MG63 (cell line): ENCODE measurements around the gene ACIN1. TPM values are rescaled to one million over a fixed set of nuclear protein-coding genes. Genes with fewer than 3 reads are reported as not detected.

Experiments used
- DNase-seq: peaks from one replicate; pipeline ENCODE4 v3.0.0-alpha.2; 2020
- H3K27me3 ChIP-seq: fragments of 250-450 bp; sonication (Bioruptor Pico); 2 replicates; pipeline ENCODE4 v1.5.1; 2020; ENCODE audit warnings: mild to moderate bottlenecking, moderate library complexity
- H3K36me3 ChIP-seq: fragments of 250-450 bp; sonication (Bioruptor Pico); 2 replicates; pipeline ENCODE4 v1.5.1; 2020; ENCODE audit warnings: mild to moderate bottlenecking, moderate library complexity
- H3K4me3 ChIP-seq: fragments of 250-450 bp; sonication (Bioruptor Pico); 2 replicates; pipeline ENCODE4 v1.5.1; 2020; ENCODE audit warnings: mild to moderate bottlenecking, moderate library complexity
- H3K9me3 ChIP-seq: fragments of 250-450 bp; sonication (Bioruptor Pico); 2 replicates; pipeline ENCODE4 v1.5.1; 2020; ENCODE audit warnings: mild to moderate bottlenecking, moderate library complexity
- total RNA-seq: library from RNA; depleted of rRNA; stranded (reverse); fragments of >200 nt; shearing (Covaris generic); gene quantifications from 2 replicates; pipeline ENCODE4 v1.2.3, GENCODE V29; 2014; ENCODE audit warnings: low replicate concordance

ACIN1 gene
- total RNA-seq, 1 experiment from 2014 or later: 52.2 TPM

DNA sequence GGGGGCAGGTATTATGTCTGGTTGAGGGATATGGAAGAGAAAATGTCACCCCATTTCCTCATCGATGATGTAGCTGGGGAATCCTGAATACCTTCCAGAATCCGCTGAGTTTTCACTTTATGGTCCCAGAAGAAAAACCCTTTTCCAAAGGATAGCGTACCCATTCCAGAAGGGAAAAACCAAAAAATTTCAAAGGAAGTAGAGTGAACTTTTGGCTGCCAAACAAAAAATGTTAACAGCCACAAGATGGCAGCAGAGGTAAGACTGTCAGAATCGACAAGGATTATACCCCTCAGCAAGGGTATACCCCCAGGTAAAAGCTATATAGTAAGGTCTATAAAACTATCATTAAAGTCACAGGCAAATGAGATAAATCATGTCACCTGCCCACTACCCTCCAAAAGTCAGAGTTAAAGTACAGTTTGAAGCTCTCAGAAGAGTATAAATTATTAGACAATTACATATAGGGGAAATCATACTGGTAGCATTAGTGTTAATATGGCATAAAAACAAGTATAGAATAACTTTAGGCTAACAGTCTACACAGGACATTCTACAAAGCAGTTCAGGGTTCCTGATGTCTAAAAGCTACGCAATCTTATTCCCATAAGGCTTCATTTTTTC lies 18.0 kb downstream of the ACIN1 start:
- no peak overlapping the region for H3K4me3 ChIP-seq
- peaks cover 67% of the 10 kb centered on the region for H3K36me3 ChIP-seq
- no peaks in the 10 kb centered on the region for H3K27me3 ChIP-seq
- no peaks in the 10 kb centered on the region for H3K9me3 ChIP-seq
- no peak for DNase-seq

DNA sequence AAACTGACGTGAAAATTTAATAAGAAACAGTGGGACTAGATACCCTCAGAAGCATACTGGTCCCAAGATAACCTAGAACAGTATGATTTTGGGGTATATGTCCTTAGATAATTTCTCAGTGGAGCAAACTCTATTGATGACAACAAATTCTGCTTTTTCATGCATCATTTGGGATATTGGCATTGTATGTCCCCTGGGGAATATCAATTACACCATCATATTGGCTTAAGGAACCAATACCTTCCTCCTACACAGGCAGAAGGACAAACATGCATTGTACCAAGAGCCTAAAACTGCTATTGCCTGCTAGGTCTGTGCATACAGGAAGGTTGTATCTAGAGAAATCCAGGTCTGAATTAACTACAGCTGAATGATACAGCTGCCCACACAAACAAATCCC lies 20.0 kb downstream of the ACIN1 start:
- H3K36me3 ChIP-seq: peaks cover 52% of the 10 kb centered on the region
- no peak overlapping the region for H3K4me3 ChIP-seq
- H3K9me3 ChIP-seq: no peaks in the 10 kb centered on the region
- no peaks in the 10 kb centered on the region for H3K27me3 ChIP-seq
- no peak for DNase-seq

DNA sequence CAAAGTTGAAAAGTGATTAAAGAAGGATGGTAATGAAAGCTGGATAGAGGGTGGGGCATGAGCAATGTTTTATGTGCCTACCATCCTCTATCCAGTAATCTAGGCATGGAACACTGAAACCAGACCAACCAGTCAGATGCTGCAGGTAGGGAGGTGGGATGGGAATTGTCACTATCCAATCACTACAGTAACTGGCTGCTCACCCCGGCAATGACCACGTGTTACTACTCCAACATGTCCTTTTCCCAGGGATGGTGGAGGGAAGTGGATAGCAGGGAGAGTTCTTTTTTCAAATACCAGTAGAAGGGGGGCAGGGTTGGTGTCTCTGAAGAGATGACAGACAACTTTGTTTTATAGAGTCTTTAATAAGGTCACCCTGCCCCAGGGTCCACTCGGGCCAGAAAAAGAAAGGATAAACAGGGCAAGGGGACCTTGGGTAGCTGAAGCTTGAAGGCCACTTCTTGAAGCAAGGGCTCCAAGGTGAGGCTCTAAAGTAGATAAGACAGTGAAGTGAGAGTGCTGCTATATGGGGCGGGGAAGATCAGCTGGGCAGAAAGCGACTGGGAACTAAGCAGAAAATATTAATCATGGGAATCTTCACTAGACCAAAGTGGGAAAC lies 22.9 kb downstream of the ACIN1 start:
- H3K4me3 ChIP-seq: peak overlapping the region; percentile 80
- no peaks in the 10 kb centered on the region for H3K9me3 ChIP-seq
- no peaks in the 10 kb centered on the region for H3K27me3 ChIP-seq
- DNase-seq: no peak
- H3K36me3 ChIP-seq: peaks cover 42% of the 10 kb centered on the region

DNA sequence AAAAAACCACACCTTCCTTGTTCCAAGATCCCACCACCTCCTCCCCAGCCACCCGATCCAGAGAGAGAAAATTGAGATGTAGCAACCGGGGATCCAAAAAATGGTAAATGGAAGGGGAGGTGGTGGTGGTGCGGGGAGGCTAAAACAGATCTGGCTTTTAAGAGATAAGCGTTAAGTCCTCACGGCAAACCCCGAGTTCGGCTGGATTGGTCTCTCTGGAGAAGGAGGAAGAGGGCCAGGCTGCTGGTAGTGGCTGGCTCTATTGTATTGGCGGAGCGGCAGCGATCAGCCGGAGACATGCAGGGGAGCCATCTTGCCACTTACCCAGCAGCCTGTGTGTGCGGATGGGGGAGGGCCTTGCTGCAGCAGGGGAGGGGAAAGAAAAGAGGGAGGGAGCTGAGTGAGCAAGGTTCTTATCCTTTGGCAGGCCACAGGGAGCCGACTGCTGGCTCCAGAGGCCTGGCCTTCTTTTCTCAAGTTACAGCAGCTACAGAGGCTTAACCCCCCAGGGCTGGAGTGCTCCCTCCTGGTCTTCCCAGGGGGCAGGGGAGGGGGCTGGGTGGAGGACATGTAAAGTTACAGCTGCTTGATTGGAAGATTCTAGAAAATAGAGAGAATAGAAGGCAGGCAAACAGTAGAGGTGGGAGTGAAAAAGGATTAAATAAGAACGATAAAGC lies 23.6 kb downstream of the ACIN1 start:
- no peaks in the 10 kb centered on the region for H3K27me3 ChIP-seq
- no peaks in the 10 kb centered on the region for H3K9me3 ChIP-seq
- DNase-seq: peak; percentile 87
- peak overlapping the region; percentile 80 for H3K4me3 ChIP-seq
- H3K36me3 ChIP-seq: peaks cover 42% of the 10 kb centered on the region

DNA sequence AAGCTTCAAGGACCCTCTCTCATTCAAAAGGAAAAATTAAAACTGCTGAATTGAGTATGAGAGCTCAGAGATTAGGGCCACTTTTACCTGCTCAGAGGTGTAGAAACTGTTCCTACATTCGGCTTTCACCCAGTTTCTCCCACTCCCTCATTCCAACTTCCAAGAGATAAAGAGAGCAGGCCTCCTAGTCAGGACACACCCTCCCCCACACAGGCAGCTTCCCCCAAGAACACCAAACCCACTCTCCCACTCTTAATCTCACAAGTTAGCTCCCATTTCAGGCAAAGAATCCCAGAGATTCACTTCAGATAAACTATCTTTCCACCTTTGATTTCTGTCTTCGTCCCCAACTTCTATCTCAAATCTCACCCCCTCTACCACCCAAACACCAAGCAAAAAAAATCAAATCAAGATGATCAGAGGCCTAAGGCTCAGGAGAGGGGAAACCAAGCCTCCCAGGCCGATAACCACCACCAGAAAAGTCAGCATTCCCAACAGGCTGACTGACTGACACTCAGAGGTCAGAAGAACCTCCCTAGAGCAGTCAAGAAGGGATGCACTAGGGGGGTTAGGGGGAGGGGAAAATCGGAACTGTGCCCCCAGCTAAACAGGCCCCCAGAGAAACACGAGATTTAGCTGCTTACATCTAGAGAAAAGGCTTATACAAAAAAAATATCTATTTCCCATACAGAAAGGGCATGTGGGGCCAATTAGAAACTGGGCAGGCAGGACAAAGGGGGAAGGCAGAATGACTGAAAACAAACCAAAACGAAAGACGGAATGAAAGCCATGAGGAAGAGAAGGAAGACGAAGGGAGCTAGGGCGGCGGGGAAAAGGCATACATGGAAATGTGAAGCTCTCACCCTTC lies 24.4 kb downstream of the ACIN1 start:
- H3K4me3 ChIP-seq: peak overlapping the region; percentile 80
- peaks cover 40% of the 10 kb centered on the region for H3K36me3 ChIP-seq
- no peaks in the 10 kb centered on the region for H3K27me3 ChIP-seq
- no peaks in the 10 kb centered on the region for H3K9me3 ChIP-seq
- DNase-seq: no peak

DNA sequence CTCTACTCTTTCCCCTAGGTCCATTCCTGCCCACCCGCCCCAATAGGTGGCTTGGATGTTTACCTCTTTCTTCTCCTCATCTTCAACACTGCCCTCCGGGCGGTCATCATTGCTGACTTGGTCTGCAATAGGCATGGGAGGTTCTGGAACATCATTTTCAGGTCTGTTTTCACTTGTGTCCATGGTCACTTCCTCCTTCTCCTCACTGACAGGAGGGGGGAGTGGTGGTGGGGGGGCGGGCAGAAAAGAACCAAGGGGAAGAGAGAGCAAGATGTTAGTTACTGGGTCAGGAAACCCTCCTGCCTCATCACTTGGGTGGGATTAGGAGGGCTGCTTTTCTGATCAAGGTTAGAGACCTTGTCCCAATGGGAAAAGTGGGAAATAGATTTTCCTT lies 25.5 kb downstream of the ACIN1 start:
- no peak for DNase-seq
- H3K4me3 ChIP-seq: no peak overlapping the region
- no peaks in the 10 kb centered on the region for H3K9me3 ChIP-seq
- H3K36me3 ChIP-seq: peaks cover 35% of the 10 kb centered on the region
- H3K27me3 ChIP-seq: no peaks in the 10 kb centered on the region

DNA sequence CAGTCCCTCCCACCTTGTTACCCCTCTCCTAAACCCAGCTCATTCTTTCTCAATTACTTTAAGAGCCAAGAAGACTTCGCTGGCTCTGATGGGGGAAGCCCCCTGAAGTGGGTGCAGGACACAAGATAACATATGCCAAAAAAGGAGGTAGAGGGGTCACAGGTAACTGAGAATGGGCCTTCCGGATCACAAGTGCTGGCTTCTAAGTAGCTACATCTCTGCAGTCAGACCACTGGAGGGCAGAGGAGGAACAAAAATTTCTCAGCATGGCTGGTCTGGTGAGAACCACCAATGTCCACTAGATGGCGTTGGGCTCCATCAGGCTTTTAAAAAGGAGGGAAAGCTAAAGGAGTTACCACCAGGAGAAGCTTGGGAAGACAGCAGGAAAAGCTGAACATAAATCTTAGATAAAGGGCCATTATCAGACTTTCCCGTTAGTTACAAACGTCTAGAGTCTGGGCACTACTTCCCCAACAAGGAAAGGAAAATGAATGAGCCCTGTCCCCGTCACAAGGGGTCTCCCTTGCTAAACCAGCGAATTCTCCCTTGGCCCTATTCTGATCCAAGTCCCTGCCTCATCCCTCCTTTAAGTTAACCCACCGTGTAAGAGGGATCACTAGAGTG lies 26.0 kb downstream of the ACIN1 start:
- peak; percentile 60 for DNase-seq
- Histone ChIP-seq H3K4me3 (no peak overlapping the region), H3K9me3 (no peaks in the 10 kb centered on the region), H3K27me3 (no peaks in the 10 kb centered on the region), H3K36me3 (peaks cover 40% of the 10 kb centered on the region)

DNA sequence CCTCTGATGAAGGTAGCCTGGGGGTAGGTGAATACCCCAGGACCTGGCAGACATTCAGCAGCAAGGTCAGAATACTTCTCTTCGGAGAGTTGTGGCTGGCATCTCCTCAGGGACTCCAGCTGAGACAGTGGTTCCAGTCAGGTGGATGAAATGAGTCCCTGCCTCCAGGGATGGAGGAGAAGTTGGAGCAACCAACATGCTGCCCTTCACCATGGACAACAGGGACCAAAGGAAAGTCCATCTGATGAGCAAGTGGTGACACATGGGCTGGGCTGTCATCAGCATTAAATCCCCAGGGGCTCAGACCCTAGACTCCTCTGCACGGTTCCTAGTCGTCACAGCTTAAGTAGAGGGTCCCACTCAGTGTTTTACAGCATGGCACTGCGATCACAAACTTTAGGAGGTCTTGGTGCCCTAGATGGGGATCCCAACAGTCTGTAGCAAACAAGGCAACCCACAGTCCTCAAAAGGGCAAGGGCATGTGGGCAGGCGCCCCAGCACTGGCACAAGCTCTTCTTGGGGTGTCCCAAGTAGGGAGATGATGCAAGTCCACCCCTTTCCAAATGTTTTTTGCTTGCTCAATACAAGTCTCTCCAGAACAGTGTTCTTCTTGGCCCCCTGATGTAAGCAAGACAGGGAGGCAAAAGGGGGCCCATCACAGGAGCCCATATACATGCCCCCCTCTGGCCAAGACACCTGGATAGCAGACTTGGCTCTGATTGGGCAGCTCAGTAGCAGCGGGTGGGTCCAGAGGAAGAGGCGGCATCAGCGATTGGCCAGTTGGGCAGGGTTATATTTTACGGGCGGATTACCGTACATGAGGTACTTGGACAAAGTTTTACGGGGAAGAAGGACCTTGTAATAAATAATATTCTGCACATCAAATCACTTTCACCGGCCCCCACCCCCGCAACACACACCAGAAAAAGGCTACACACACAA lies 26.8 kb downstream of the ACIN1 start:
- no peaks in the 10 kb centered on the region for H3K9me3 ChIP-seq
- H3K4me3 ChIP-seq: no peak overlapping the region
- no peak for DNase-seq
- H3K27me3 ChIP-seq: no peaks in the 10 kb centered on the region
- peaks cover 47% of the 10 kb centered on the region for H3K36me3 ChIP-seq

DNA sequence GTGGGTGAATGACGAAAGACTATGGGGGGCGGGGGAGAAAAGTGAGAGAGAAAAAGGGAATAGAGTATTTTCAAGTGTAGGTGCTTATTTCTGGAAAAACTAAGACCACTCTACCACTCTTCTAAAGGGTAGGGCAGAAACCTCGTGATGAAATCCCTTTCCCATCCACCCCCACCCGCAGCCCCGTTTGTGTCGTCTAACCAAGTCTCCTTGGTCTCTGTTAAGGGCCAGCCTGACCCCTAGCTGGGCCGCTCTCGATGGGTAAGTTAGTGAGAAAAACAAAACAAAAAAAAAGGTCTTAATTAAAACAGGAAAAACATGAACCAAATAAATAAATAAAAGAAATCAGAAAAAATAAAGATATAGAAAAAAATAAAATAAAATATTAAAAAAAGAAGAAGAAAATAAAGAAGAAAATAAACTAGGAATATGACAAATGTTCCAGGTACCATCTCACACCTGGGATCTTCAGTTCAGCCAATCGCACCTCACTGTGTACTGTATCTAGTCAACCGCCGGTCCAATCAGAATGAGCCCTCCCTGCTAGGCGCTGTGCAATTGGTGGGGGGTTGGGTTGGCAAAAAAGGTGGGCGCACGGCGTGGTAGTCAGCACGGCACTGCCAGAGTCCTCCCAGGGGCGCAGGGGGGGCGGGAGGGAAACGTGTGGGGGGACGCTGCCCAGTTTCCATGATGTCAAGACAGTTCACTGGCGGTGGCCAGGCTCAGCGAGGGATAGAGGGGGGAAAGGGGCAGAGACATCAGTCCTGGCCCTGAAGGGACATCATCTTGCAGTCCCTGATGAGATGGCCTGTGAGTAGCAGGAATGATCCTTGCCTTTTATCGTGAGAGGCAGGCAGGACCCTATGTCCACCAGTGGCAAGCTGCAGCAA lies 27.8 kb downstream of the ACIN1 start:
- Histone ChIP-seq H3K36me3 (peaks cover 54% of the 10 kb centered on the region), H3K9me3 (no peaks in the 10 kb centered on the region), H3K4me3 (no peak overlapping the region), H3K27me3 (no peaks in the 10 kb centered on the region)
- DNase-seq: no peak

DNA sequence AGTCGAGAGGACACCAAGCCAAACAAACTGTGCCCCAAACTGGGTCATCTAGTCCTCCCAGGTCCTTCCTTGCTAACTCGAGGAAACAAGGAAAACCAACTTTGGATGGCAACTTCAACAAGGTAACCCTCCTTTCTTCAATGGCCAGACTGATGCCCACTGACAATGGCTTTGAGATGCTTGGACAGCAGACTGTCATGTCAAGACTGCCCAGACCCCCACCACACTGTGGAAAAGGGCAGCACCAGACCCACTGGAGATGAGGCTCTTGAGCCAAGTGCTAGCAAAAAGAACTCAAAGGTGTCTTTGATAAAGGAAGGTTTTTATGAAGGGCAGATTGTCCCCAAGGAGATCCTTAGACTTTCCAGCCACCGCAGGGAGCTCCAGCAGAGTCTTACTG lies 28.6 kb downstream of the ACIN1 start:
- Histone ChIP-seq H3K36me3 (peaks cover 60% of the 10 kb centered on the region), H3K27me3 (no peaks in the 10 kb centered on the region), H3K9me3 (no peaks in the 10 kb centered on the region), H3K4me3 (no peak overlapping the region)
- DNase-seq: no peak

DNA sequence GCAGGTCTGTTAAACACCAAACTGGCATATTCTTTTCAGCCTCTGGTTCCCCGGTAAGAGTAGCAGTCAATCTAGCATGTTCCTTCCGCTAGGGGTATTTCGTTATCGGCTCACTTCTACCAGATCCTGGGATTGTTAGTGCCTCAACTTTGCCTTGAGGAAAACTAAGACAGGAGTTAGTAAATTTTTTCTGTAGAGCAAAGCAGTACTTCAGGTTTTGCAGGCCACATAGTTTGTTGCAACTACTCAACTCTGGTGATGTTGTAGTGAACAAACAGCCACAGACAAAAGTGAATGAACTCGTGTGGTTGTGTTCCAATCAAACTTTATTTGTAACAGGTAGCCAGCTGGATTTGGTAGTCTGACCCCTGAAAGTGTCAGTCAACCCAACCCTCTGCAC lies 31.3 kb downstream of the ACIN1 start:
- H3K36me3 ChIP-seq: peaks cover 67% of the 10 kb centered on the region
- H3K27me3 ChIP-seq: no peaks in the 10 kb centered on the region

DNA sequence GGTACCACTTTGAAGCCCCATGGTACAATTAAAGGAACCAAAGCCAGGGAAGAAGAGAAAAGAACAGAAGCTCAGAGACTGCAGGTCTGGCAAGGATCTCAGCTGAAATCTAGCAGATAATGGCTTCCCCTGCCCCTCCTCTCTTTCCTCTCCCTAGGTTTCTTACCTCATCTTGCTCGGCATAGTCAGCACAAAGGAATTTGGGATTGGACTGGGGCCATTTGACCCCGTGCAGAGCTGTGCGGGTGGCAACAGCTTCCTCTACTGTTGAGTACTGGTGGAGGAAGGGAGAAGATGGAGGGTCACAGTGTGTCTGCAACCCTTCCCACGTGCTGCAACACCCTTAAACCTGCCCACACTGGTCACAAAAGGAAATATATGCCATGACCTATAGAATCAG lies 32.9 kb downstream of the ACIN1 start:
- no peaks in the 10 kb centered on the region for H3K27me3 ChIP-seq
- DNase-seq: peak; percentile 86
- peaks cover 56% of the 10 kb centered on the region for H3K36me3 ChIP-seq
- no peaks in the 10 kb centered on the region for H3K9me3 ChIP-seq
- no peak overlapping the region for H3K4me3 ChIP-seq

More for the DNA sequence above, 31.3 kb downstream of the ACIN1 start:
- Histone ChIP-seq H3K4me3 (no peak overlapping the region), H3K9me3 (no peaks in the 10 kb centered on the region)
- DNase-seq: no peak

DNA sequence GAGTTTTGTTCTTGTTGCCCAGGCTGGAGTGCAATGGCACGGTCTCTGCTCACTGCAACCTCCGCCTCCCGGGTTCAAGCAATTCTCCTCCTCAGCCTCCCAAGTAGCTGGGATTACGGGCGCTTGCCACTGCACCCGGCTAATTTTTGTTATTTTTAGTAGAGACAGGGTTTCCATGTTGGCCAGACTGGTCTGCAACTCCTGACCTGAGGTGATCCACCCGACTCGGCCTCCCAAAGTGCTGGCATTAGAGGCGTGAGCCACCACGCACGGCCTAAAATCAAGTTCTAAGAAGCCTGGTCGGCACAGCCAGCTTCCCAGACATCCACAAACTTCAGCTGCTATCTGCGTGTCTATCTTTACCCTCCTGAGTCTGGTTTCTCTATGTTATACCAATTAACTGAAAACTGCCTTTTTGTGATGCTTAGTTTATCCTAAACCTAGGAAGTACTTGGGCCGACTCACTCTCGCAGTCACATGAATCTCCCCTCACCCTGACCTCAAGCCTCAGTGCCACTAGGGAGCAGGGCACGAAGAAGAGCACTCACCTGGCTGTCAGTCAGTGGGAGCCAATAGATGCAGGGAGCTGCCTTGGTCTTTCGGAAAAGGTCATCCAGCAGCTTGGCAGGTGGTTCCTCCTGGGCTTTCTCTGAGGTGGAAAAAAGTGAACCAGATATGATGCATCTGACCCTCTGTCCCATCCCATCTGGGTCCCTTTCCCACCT lies 34.2 kb downstream of the ACIN1 start:
- no peak for DNase-seq
- H3K36me3 ChIP-seq: peaks cover 45% of the 10 kb centered on the region
- no peaks in the 10 kb centered on the region for H3K27me3 ChIP-seq
- H3K4me3 ChIP-seq: no peak overlapping the region
- H3K9me3 ChIP-seq: no peaks in the 10 kb centered on the region

DNA sequence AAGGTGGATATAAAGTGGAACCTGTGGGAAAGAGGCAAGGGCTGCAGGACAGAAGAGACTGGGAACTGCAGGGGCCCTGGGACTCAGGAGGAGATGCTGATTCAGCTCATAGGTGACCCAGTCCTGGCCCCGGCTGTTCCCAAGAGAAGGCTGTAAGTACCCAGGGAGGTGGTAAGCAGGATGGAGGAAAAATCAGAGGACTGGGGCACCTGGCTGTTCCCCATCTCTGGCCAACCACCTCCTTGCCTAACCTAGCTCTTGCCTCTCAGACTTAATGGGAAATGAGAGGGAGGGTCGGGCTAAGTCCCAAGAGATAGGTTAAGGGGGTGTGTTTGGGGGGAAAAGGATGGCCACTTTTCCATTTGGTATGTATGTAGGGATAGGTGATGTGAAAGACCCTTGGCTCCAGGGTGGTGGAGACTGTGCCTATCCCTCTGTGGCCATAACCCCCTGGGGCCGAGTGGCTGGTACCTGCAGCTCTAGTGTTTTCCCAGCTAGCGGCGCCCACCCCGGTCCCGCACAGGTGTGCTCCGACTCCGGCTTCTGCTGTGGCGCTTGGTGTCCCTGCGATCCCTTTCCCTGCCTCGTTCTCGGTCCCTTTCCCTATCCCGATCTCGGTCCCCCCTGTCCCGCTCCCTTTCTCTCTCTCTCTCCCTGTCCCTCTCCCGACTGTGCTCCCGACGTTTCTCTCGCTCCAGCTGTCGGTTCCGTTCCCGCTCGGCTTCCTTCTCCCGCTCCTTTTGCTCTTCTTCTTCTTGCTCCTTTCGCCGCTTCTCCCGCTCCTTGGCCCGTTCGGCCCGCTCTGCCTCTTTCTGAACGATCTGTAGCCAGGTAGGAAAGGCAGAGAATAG lies 36.1 kb downstream of the ACIN1 start:
- Histone ChIP-seq H3K4me3 (no peak overlapping the region), H3K36me3 (peaks cover 36% of the 10 kb centered on the region), H3K9me3 (no peaks in the 10 kb centered on the region), H3K27me3 (no peaks in the 10 kb centered on the region)
- DNase-seq: no peak
